NCI-H1105 (cell line): ENCODE measurements around the gene PNMA8A.
"Not testable (repeated sequence)": the region's sequence is repeated elsewhere in the genome, so short reads cannot be mapped to it uniquely, and the experiment has no call there.

Experiments used
- DNase-seq: peaks from one replicate; lab custom pipeline; 2025; lab: John Stamatoyannopoulos, UW

The PNMA8A gene, protein sequence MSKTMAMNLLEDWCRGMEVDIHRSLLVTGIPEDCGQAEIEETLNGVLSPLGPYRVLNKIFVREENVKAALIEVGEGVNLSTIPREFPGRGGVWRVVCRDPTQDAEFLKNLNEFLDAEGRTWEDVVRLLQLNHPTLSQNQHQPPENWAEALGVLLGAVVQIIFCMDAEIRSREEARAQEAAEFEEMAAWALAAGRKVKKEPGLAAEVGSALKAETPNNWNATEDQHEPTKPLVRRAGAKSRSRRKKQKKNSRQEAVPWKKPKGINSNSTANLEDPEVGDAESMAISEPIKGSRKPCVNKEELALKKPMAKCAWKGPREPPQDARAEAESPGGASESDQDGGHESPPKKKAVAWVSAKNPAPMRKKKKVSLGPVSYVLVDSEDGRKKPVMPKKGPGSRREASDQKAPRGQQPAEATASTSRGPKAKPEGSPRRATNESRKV

DNA sequence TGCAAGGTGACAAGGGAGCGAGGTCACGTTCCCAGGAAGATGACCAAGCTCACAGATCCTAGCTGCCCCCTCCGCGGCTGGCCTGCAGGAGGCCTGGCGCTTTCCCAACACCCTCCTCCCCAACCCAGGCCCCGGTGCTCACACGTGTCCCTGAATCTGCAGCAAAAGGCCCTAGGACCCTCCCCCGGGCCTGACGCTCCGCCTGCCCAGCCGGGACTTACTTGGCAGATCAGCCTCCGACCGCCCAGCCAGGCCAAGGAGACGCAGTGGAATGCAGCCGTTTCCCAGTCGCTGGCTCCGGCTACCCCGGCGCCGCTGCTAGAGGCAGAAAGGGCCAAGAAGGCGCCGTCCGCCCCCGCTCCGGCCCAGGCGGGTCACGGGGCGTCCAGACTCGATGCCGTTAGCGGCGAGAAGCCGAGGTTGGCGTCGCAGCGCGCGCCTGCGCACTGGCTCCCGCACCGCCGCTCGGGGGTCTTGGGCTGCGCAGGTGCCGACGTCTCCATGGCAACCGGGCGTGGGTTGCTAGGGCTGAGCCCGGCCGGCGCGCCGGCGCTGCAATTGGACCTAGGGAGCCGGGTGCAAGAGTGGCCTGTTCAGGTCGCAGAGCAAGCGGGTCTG, at the start of gene PNMA8A:
Gene PNMA8A, minus strand, starts transcription at position 448 of the 618 bp plus-strand sequence. CDS start 528 bp downstream, outside the sequence.
- DNase-seq: peak; percentile 95

DNA sequence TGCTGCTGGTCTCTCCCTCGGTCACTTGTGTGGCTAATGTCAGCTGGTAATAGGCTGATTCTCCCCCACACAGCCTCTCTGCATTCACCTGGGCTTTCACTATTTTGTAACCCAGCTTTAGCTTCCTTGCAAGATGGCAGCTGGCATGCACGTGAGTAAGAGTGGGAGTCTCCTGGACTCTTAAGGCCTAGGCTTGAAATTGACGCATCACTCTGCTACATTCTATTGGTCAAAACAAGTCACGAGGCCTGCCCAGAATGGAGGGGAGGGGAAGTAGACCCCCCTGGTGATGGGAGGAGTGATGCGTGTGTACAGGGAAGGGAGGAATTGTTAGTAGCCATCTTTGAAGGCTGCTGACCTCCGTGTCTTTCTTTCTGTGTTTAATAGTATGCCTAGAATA, 49.3 kb upstream of the PNMA8A start:
- DNase-seq: no peak

DNA sequence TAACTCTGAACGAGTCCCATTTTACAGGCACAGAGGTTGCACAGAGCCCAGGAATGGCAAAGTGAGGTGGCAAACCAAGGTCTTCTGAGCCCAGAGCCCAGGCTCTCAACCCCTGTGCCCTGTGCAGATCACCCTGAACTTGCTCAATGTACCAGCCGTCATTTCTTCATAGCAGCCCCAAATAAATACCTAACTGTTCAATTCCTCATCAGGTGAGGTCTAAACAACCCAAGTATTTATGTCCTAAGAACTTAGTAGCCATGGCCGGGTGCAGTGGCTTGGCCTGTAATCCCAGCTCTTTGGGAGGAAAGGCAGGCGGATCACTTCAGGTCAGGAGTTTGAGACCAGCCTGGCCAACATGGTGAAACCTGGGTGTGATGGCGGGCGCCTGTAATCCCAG, 46.1 kb upstream of the PNMA8A start:
- no peak for DNase-seq

DNA sequence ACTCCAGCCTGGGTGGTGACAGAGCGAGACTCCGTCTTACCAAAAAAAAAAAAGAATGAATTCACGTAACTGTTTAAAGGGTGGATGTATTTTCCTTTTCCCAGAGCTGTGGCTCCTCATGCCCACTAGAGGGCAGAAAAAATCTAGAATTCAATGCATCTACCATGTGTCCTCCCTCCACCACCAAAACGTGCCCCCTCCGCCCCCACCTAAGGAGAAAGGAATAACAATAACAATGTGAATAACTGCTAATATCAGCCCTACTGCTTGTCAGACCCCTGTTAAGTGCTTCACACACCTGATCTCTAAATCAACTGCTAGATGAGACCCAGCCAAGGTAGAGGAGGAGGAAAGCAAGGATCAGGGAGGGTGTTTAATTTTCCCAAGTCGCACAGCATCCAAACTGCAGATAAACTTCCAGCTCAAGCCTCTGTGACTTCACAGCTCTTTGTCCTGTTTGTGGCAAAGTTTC, 44.6 kb upstream of the PNMA8A start:
- no peak for DNase-seq

DNA sequence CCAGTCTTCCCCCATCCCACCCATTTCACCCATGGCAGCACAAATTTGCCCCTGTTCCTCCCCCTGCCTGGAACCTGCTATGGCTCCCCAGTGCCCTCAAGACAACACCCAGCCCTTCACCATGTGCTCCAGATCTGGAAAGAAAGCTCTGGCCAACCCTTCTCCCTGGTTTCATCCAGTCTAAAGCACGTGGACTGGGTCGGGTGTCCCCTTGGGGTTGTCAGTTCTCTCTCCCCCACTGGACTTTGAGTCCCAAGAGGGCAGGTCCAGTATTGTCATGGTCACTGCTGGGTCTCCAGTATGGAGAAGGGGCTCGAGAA, 43.9 kb upstream of the PNMA8A start:
- DNase-seq: no peak

DNA sequence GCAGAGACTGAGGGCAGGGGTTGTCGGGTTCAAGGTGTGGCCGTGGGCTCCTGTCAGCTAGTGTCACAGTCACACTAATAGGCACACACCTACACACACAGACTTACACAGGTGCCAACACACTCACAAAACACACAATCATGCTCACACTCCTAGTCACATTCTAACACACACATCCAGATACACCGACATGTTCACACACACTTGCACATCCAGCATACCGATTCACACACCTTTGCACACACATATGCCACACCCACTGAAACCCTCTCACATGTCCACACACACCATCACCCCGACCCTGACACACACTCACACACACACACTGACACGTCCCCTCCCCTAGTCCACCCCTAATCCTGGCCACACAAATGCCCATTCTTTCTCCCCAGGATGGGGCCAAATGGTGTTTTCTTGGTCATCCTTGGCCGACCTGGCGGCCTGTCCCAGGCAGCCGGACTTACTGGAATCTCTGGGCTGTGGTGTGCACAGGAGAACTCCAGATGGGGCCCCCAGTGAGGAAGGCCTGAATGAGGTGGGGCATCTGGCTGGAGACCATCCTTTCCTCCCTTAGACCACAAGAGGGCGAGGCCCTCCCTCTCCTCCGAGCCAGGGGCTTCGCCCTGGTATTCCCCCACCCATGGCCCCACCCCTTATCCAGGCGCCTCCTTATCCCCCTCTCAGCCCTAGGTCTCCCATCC, 43.4 kb upstream of the PNMA8A start:
- DNase-seq: no peak

DNA sequence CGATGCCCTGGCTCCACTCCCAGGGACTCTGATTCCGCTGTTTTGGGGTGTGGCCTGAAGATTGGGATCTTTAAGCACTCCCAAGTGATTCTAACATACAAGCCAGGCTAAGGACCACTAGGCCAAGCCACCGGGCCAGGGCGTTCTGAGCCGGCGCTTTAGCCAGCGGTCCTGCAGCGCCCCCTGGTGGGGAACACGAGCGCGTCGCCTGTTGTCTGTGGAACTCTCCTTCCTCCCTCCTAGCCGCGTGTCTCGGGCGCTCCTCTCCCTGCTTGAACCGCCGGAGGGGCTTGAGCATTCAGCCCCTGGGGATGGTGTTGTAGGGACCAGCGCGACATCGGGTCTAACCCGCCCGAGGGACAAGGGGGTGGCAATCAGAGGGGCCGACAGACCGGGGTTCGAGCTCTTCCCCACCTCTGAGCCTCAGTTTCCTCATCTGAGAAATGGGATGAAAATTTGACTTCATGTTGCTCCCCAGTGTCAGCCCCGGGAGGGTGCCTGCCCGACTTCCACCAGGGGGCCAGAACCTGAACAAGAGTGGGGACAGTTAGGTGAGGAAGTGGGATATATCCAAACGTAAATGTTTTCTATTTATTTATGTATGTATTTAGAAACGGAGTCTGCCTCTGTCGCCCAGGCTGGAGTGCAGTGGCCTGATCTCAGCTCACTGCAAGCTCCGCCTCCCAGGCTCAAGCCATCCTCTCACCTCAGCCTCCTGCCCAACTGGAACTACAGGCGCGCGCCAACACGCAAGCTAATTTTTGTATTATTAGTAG, 42.3 kb upstream of the PNMA8A start:
- peak; percentile 36 for DNase-seq

DNA sequence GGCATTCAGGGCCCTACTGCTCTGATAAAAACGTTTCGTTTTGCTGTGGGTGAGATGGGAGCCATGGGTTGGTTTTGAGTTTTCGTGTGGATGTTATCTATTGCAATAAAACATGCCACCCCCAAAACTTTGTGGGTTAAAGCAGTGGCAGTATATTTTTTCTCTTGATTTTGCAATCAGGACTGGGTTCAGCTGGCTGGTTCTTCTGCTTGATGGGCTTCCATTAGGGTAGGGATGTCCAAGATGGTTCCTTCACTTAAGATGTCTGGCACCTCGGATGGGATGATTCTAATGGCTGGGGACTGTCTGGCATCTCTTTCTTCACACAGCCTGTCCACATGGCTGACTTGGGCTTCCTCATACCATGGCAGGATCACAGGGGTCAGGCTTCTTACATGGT, 39.9 kb upstream of the PNMA8A start:
- DNase-seq: no peak

DNA sequence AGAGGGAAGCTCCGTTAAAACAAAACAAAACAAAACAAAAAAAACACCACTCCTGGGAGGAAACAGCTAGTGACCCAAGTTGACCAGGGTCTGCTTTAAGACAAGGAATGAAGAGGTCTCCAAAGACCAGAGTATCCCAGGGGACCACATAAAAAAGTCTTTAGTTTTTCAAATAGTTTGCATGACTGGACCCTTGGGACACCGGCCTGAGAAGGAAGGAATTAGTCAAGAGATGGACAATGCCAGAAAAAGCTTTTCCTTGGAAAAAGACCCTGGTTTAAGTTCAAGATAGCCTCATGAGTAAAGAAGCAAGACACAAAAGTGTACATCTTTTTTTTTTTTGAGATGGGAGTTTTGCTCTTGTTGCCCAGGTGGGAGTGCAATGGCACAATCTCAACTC, 36.8 kb upstream of the PNMA8A start:
- no peak for DNase-seq

DNA sequence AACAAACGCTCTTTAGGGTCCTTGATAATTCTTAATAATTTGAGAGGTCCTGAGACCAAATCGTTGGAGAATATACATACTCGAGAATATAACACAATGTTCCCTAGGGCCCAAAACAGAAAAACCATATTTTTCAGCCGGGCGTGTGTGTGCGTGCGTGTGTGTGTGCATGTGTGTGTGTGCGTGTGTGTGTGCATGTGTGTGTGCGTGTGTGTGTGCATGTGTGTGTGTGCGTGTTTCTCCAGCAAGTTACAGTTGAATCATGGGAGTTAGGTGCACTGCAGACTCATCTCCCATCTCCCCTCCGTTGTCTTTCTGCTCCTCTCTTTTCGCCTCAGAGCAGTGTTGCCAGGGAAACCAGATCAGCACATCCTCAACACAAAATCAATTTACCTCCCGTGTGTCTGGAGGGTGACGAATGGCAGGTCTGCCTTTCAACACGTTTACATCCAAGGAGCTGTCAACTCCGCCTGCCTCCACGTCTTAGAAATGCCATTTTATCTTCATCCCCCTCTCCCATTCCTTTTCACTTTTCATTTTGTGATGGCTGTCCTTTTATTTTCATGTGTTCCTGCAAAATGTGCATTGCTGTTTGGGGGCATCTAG, 32.6 kb upstream of the PNMA8A start:
- DNase-seq: no peak

DNA sequence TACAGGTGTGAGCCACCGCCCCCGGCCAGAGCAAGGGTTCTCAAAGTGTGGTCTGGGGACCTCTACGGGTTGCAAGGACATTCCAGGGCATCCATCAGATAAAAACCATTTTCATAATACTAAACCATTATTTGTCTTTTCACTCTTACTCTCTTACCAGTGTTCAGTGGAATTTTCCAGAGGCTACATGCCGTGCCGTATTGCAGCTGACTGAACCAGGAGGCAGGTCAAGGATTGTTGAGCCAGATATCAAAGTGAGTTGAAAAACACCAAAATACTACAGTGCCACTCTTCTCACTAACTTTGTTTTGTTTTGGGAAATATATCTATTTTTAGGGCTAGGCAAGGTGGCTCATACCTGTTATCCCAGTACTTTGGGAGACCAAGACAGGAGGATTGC, 31.5 kb upstream of the PNMA8A start:
- DNase-seq: no peak

DNA sequence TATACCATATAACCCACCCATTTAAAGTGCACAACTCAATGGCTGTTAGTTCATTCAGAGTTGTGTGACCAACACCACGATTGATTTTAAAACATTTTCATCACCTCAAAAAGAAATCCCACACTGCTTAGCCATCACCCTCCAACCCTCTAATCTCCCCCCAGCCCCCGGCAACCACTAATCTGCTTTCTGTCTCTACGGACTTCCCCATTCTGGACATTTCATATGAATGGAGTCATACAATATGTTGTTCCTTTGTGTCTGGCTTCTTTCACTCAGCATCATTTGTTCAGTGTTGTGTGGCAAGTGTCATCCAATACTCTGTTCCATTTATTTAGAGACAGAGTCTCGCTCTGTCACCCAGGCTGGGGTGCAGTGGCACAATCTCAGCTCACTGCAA, 28.3 kb upstream of the PNMA8A start:
- DNase-seq: no peak

DNA sequence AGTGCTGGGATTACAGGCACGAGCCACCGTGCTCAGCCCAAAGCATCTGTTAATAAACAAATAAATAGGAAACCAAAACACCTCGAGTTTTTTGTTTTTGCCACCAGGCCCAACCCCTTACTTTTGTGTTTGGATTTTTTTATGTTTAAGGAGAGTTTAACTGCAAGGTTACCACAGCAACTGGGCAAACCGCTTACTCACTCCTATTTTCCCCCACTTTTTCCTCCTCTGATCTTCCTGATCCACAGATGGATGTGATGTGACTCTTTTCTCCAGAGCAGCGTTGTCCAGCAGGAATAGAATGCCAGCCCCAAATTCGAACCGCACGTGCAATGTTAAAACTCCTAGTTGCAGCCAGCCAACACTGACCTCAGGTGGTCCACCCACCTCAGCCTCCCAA, 26.4 kb upstream of the PNMA8A start:
- no peak for DNase-seq

DNA sequence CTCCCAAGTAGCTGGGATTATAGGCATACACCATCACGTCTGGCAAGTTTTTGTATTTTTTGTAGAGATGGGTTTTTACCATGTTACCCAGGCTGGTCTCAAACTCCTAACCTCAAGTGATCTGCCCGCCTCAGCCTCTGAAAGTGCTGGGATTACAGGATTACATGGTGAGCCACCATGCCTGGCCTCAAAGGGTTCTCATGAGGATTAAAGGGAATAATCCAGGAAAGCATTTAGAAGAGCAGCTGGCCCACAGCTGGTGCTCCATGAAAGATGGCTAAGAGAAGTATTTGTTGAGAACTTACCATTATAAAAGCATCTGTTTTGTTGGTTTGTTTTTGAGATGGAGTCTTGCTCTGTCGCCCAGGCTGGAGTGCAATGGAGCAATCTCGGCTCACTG, 25.5 kb upstream of the PNMA8A start:
- DNase-seq: not testable (repeated sequence)

DNA sequence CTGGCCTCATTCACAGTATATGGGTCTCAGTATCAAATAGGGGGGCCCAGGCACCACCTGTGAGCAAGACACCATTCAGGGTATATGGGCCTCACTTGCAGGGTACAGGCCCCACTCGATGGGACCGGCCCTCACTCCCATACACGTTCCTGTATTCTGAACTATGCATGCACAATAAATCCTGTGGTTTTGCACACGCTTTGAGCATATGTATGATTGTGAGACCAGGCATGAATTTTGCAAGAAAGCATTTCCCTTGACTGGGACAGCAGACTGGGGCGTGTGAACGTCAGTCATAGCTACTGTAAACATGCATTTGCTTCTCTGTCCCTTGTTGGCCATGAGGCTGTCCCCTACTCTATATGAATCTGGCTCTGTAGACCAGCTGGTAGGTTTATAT, 24.9 kb upstream of the PNMA8A start:
- no peak for DNase-seq

DNA sequence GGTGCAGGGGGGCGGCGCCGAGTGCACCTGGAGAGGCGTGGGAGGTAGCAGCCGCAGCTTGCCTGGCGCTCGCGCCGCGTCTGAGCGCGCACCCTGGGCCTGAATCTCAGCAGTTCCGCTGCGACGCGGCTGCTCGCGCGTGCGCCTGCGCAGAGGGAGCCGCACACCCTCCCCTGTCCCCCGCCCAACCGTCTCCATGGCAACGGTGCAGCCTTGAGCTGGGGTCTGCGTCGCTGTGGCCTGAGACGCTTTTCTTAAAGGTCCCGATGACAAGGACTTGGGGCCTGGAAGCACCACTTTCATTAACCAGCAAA, 24.4 kb upstream of the PNMA8A start, which contains the start of gene PNMA8B:
Gene PNMA8B, minus strand, starts transcription at position 82 of the 314 bp plus-strand sequence. CDS start 402 bp downstream, outside the sequence.
- peak; percentile 97 for DNase-seq

DNA sequence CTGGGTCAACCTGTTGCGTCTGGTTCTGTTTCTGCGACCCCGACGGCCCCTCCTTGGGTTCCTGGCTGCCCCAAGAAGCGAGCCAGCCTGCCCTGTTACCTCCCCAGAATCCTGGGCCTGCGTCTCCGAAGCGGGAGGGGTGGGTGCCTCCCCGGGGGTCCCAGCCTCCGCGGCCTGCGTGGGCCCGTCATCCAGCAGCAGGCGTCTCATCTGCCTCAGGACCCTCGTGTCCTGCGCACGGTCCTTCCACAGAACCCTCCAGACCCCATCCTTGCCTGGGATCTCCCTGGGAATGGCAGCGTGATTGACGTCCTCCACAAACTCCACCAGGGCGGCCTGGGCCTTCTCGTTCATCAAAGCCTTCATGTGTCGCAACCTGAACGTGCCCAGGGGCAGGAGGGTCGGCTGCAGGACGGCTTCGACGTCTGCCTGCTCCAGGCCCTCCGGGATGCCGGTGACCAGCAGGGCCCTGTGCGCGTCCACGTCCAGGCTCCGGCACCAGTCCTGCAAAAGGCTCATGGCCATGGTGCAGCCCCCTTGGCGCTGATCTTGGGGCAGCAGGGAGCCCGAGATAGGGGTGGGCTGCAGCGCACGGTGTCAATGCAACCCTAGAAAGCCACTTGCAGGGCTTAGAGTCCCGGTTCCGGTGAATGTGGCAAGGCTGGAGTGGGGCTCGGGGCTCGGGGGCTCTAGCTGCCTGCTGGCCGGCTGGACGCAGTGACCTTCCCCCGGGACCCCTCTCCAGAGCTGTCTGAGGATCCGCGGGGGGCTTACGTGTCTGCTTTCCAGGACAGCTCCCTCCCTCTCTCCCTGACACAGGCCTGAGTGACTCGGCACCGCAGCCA, 23.8 kb upstream of the PNMA8A start:
- no peak for DNase-seq

DNA sequence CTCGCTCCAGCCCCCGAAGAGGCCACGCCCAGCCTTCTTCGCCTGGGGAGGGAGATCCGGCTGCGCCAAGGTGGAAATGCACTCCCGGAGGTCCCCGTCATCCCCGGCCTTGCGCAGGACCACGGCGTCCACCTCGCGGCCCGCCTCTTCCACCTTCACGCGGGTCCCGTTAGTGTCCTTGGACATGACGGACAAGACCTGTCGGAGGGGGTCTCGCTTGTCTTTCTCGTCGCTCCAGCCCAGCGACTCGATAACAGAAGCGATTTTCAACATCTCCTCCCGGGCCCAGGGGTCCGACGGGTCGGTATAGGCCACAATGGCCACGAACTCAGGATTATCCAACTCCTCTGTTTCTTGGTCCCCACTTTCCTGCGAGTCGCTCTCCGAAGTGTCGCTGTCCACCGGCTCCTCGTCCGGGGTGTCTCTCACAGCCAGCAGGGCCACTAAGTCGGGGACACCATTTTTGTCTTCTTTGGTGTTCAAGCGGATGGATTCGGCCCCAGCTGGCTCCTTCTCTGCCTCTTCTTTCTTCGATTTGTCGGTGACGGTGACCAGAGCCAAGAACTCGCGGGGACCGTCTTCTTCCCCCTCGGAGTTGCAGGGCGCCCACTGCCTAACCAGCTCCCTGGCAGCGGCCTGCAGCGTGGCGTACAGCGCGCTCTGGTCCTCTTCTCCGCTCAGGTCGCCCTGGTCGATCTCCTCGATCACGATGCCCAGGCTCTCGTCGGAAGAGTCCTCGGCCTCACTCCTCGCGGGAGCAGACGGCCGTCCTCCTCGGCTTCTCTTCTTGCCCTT, 23.0 kb upstream of the PNMA8A start:
- DNase-seq: no peak

DNA sequence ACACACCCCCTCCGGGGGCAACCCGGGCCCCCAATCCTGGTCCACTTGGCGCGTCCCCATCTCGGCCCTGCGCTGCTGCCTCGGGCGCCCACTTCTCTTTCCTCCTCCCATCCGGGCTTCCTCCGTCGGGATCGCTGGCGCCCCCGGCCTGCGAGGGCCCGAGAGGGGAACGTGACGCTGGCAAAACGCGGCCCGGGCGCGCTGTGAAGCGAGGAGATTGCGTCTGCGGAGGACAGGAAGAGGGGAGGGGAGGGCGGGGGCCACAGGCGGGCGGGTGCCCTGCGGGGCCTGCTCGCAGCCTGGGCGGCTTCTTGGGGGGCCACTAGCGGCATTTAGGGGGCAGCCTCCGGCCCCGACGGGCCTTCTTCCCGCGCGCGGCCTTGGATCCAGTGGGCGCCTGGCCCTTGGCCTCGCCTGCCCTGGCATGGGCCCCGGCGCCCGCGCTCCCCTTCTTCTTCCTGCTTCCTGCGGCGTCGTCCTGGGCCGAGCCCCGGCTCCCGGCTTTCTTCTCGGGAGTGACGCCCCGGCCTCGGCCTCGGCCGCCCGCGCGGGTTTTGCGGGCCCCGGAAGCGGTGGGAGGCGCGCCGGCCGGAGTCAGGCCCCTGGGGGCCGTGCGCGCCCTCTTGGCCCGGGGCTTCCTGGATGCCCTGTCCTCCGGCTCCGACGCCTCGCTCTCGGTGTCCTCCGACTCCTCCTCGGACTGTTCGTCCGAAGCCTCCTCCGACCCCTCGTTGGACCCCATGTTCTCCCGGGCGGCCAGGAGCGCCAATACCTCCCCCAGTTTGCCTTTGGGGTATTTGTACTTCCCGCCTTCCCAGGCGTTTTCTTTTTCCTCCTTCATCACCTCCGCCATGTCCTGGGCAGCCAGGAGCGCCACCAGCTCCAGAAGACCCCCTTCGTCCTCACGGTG, 22.1 kb upstream of the PNMA8A start:
- no peak for DNase-seq
